Measurements from ENCODE around the gene CMSS1. TPM values are rescaled to one million over a fixed set of nuclear protein-coding genes. Genes with fewer than 3 reads are reported as not detected.

Gene CMSS1
- total RNA-seq, 1 donor: 27.8 TPM

GRCh38 chr3:99902091-99902490, 84.4 kb downstream of the CMSS1 start:
- peak; percentile 15 for DNase-seq (ENCODE audit: low read depth)
- TF ChIP-seq CTCF (IDR thresholded peaks at IDR 0.05; ENCODE audit: insufficient read depth, low read length): no peak
- H3K4me3 ChIP-seq (ENCODE audit: low read depth, low read length): no peak overlapping the region

DNA sequence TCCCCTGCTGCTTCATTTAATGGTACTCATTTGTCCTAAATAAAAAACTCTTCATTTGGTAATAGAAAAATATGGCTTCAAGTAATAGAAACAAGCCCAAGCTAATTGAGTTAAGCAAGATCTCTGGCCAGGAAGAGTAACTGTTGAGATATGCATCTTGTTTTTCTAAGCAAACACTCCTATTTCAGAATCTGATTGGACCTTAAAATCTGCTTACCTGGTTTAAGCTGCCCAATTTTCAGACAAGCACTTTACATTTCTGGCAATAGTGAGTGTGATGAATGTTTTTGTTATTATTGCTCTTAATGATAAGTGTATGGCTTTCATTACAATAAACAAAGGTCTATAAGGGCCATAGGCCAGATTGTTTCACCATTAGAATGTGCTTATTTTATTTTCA, 86.2 kb downstream of the CMSS1 start:
- no peak overlapping the region for H3K4me3 ChIP-seq (ENCODE audit: low read depth, low read length)
- no peak for TF ChIP-seq CTCF (IDR thresholded peaks at IDR 0.05; ENCODE audit: insufficient read depth, low read length)

DNA sequence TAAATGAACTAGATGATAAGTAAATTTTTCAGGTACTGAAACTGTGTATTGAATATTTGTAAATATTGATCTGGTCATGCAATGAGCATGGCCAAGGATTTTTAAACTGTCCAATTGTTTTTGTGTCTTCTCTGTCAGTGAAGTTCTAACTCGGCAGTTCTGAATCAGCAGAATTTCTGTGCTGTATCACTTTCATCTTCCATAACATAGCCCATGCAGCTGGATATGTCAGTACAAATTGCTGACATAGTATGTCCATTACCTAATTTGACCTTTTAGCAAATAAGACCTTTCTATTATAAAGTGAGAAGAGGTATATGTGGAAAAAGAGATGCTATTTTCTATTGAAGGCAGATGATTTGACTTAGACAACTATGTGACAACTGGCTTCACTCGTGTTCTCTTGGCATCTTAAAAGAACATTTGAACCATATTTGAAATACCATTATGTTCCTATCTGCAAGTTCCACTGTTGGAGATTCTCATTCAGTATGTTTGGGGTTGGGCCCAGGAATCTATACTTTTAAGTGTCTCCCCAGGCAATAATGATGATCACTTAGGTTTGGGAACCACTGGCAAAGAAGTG, 90.4 kb downstream of the CMSS1 start:
- no peak overlapping the region for H3K4me3 ChIP-seq (ENCODE audit: low read depth, low read length)
- DNase-seq (ENCODE audit: low read depth): no peak
- TF ChIP-seq CTCF (IDR thresholded peaks at IDR 0.05; ENCODE audit: insufficient read depth, low read length): no peak

More for the DNA sequence above, 86.2 kb downstream of the CMSS1 start:
- no peak for DNase-seq (ENCODE audit: low read depth)

DNA sequence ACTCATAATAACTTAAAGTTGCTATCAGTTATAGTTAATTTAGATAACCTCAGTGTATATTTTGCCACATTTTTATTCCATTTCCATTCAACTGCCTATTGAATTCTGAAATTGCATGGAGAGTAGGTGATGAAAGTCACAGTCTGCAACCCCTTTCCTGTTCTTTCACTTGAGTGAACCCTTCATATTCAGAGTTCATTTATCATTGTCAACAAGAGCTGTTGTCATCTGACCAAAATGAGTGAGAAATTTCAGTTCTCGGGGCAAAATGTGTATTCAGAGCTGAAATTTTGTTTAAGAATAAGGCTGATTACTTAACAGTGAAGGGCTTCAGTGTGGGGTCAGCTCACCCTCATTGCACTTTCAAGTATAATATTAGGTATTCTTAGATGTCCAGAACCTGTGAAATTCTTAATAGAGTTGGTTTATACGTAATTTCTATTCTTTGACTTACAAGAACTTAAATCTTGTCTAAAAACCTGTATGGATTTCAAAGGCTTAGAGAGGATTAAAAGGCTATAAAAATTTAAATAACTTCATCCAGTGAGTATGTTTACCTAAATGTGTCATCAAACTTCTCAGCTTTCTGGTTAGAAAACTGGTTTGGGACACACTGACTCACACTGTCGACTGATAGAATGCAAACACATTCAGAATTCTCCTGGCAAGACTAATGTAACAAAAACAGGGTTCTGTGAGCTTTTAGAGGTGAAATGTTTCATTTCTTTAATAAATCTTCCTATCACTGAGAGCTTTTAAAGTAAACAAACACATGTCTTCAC, 92.2 kb downstream of the CMSS1 start:
- TF ChIP-seq CTCF (IDR thresholded peaks at IDR 0.05; ENCODE audit: insufficient read depth, low read length): no peak
- H3K4me3 ChIP-seq (ENCODE audit: low read depth, low read length): no peak overlapping the region
- peak; percentile 66 for DNase-seq (ENCODE audit: low read depth)

DNA sequence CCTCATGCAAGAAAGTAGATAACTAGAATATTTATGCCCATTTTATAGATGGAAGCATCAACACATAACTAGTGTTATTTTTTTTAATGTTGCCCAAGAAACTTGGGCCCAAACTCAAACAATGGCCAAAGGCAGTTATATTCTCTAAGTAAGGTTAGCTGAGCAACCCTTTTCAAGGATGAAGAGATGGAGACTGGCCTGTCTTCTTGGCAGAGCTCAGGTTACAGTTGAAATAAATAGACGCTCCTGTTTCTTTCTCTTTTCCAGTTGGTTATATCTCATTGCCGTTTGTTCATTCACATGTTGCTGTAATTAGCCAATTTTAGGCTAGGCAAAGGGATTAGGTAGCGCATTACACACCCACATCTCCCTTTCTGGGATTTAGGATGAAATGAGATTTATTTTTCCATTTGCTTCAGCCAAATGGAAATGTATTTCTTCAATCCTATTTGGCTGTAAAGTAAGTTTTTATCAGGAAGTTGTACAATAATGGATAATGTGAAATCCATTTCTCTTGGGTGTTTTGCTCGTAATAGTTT, 93.2 kb downstream of the CMSS1 start:
- TF ChIP-seq CTCF (IDR thresholded peaks at IDR 0.05; ENCODE audit: insufficient read depth, low read length): no peak
- no peak overlapping the region for H3K4me3 ChIP-seq (ENCODE audit: low read depth, low read length)
- peak; percentile 35 for DNase-seq (ENCODE audit: low read depth)

GRCh38 chr3:99911433-99911832, 93.8 kb downstream of the CMSS1 start:
- no peak overlapping the region for H3K4me3 ChIP-seq (ENCODE audit: low read depth, low read length)
- no peak for DNase-seq (ENCODE audit: low read depth)
- TF ChIP-seq CTCF (IDR thresholded peaks at IDR 0.05; ENCODE audit: insufficient read depth, low read length): no peak
